A549 (cell line): ENCODE results near the gene LEMD1. TPM values are rescaled to one million over a fixed set of nuclear protein-coding genes. Genes with fewer than 3 reads are reported as not detected.

ENCODE experiments used
- ATAC-seq, 2 experiments: fragments of 200-7000 bp in 1 of 2; fragments of >200 bp in 1 of 2; cut with Nextera tagmentation in 1 of 2; cut with Tn5 transposase in 1 of 2; 3 replicates each; pipeline versions ENCODE4 v1.8.0 to v1.9.1; 2018 to 2020; ENCODE audit warnings: mild to moderate bottlenecking in 1 of 2, moderate library complexity in 1 of 2
- CTCF ChIA-PET: fragments of 300-600 bp; sonication (Branson Sonifier 250); formaldehyde crosslinking; extraction: SDS; loops from one replicate; lab custom pipeline; 2021; ENCODE audit warnings: antibody characterized with exemption, inconsistent platforms; lab: Yijun Ruan, JAX
- POLR2A ChIA-PET: fragments of 350-600 bp; formaldehyde crosslinking; extraction: SDS; loops from one replicate; lab custom pipeline; 2021; ENCODE audit warnings: antibody characterized with exemption, inconsistent platforms; lab: Yijun Ruan, JAX
- DNase-seq, 2 experiments: peaks; one replicate each; pipeline versions ENCODE4 v3.0.0 to v3.0.0-alpha.2; 2011 to 2016; ENCODE audit warnings: low read depth in 1 of 2, low spot score in 1 of 2
- FAIRE-seq: peaks from 2 replicates; lab custom pipeline; 2011; peaks lifted over from hg19 to GRCh38; lab: Jason Lieb, UNC
- H3K27ac ChIP-seq, 2 experiments: fragments of >200 bp; sonication (Bioruptor Twin); formaldehyde crosslinking; 3 replicates each; pipeline ENCODE4 v1.5.1; 2016 to 2017
- H3K4me1 ChIP-seq: fragments of >200 bp; sonication (Bioruptor Twin); formaldehyde crosslinking; 3 replicates; pipeline ENCODE4 v1.6.1; 2016
- H3K4me2 ChIP-seq: fragments of >200 bp; sonication (Bioruptor Twin); formaldehyde crosslinking; 3 replicates; pipeline ENCODE4 v1.6.1; 2016
- H3K4me3 ChIP-seq: fragments of >200 bp; sonication (Bioruptor Twin); formaldehyde crosslinking; 3 replicates; pipeline ENCODE4 v1.5.1; 2016
- H3K9me3 ChIP-seq: fragments of >200 bp; sonication (Bioruptor Twin); formaldehyde crosslinking; 3 replicates; pipeline ENCODE4 v1.6.1; 2016
- BCL3 ChIP-seq: fragments of >200 bp; sonication (Bioruptor Twin); formaldehyde crosslinking; IDR thresholded peaks from 3 replicates; pipeline ENCODE4 v1.6.1; 2016
- CHD2 ChIP-seq: fragments of 150-350 bp; IDR thresholded peaks from 2 replicates; pipeline ENCODE4 v1.6.1; 2014; ENCODE audit warnings: low read length; ENCODE audit not compliant: partially characterized antibody
- CTCF ChIP-seq: fragments of >200 bp; sonication (Bioruptor Twin); formaldehyde crosslinking; IDR thresholded peaks from 3 replicates; pipeline ENCODE4 v1.5.1; 2016
- E2F6 ChIP-seq: IDR thresholded peaks from 2 replicates; pipeline ENCODE4 v1.6.1; 2012; ENCODE audit warnings: low read depth, borderline replicate concordance
- EHF ChIP-seq: fragments of 250-450 bp; sonication (Bioruptor Pico); IDR thresholded peaks from 2 replicates; pipeline ENCODE4 v1.5.0; 2020; ENCODE audit warnings: mild to moderate bottlenecking
- FOSL2 ChIP-seq, 2 experiments: fragments of 450-650 bp in 1 of 2; fragments of >200 bp in 1 of 2; sonication (Bioruptor Twin) in 1 of 2; formaldehyde crosslinking; IDR thresholded peaks; 2 replicates each; pipeline versions ENCODE4 v1.5.0 to v1.6.1; 2016 to 2020; ENCODE audit warnings: mild to moderate bottlenecking in 1 of 2, moderate library complexity in 1 of 2
- FOXS1 ChIP-seq: fragments of 250-450 bp; sonication (Bioruptor Pico); IDR thresholded peaks from 2 replicates; pipeline ENCODE4 v1.5.0; 2020; ENCODE audit warnings: mild to moderate bottlenecking, moderate library complexity
- GATA3 ChIP-seq: IDR thresholded peaks from 2 replicates; pipeline ENCODE4 v1.6.1; 2012; ENCODE audit warnings: borderline replicate concordance
- HDAC2 ChIP-seq: fragments of 200-600 bp; sonication (generic); IDR thresholded peaks from 2 replicates; pipeline ENCODE4 v1.6.1; 2016
- HOXB13 ChIP-seq: fragments of 250-450 bp; sonication (Bioruptor Pico); IDR thresholded peaks from 2 replicates; pipeline ENCODE4 v1.5.0; 2020; ENCODE audit warnings: low read depth, mild to moderate bottlenecking, moderate library complexity
- JUN ChIP-seq, 2 experiments: fragments of >200 bp; sonication (Bioruptor Twin); formaldehyde crosslinking; IDR thresholded peaks; 2 replicates in 1 of 2; 3 replicates in 1 of 2; pipeline ENCODE4 v1.6.1; 2016 to 2017
- JUNB ChIP-seq: fragments of >200 bp; sonication (Bioruptor Twin); formaldehyde crosslinking; IDR thresholded peaks from 2 replicates; pipeline ENCODE4 v1.6.1; 2016
- KDM1A ChIP-seq: fragments of 200-600 bp; sonication (generic); IDR thresholded peaks from 2 replicates; pipeline ENCODE4 v1.6.1; 2016; ENCODE audit warnings: low read depth, mild to moderate bottlenecking
- MAZ ChIP-seq: fragments of 150-350 bp; IDR thresholded peaks from 2 replicates; pipeline ENCODE4 v1.6.1; 2014; ENCODE audit warnings: antibody characterized with exemption, low read depth, low read length, borderline replicate concordance
- PHF8 ChIP-seq: fragments of 200-600 bp; sonication (generic); IDR thresholded peaks from 2 replicates; pipeline ENCODE4 v1.6.1; 2016; ENCODE audit warnings: low read depth, mild to moderate bottlenecking, antibody characterized with exemption, moderate library complexity, borderline replicate concordance
- POLR2A ChIP-seq: IDR thresholded peaks from 2 replicates; pipeline ENCODE4 v1.6.1; 2012; ENCODE audit warnings: mild to moderate bottlenecking, low read length
- RCOR1 ChIP-seq: fragments of 150-350 bp; IDR thresholded peaks from 2 replicates; pipeline ENCODE4 v1.6.1; 2014; ENCODE audit warnings: antibody characterized with exemption, low read length, low read depth
- RFX5 ChIP-seq: fragments of 450-650 bp; IDR thresholded peaks from 2 replicates; pipeline ENCODE4 v1.7.1; 2014; ENCODE audit warnings: antibody characterized with exemption, mild to moderate bottlenecking, moderate library complexity
- TFCP2L1 ChIP-seq: fragments of 250-450 bp; sonication (Bioruptor Pico); IDR thresholded peaks from 2 replicates; pipeline ENCODE4 v1.5.0; 2021; ENCODE audit warnings: mild to moderate bottlenecking
- TP53 ChIP-seq: fragments of 250-450 bp; sonication (Bioruptor Pico); IDR thresholded peaks from 2 replicates; pipeline ENCODE4 v1.5.0; 2021; ENCODE audit warnings: mild to moderate bottlenecking, moderate library complexity
- USF2 ChIP-seq: fragments of 450-650 bp; IDR thresholded peaks from 2 replicates; pipeline ENCODE4 v1.6.1; 2014; ENCODE audit warnings: antibody characterized with exemption
- ZFP36 ChIP-seq: fragments of 450-650 bp; IDR thresholded peaks from 2 replicates; pipeline ENCODE4 v1.6.1; 2014; ENCODE audit warnings: borderline replicate concordance; ENCODE audit not compliant: partially characterized antibody
- ZNF302 ChIP-seq: fragments of 250-450 bp; sonication (Bioruptor Pico); IDR thresholded peaks from 2 replicates; pipeline ENCODE4 v1.9.0; 2021; ENCODE audit warnings: inconsistent platforms, mild to moderate bottlenecking, moderate library complexity
- WGBS: methylation state at CpG from one replicate; pipeline ENCODE4 v1.1.6; 2017; ENCODE audit errors: missing lambda C conversion rate; 5-methylcytosine and 5-hydroxymethylcytosine counted together
- polyA plus RNA-seq, 4 experiments: library from polyadenylated mRNA; depleted of rRNA in 3 of 4; stranded (reverse); fragments of >200 nt; fragmentation: RNase III in 1 of 4; extraction: RNeasy Plus Mini Kit Qiagen cat#74134 plus additional on column Dnase treatment in 1 of 4; gene quantifications; 2 replicates in 3 of 4; 3 replicates in 1 of 4; pipeline ENCODE4 v1.2.3, GENCODE V29; 2011 to 2017
- TF ChIP-seq, protein P1 (sequence below): fragments of 250-450 bp; sonication (Bioruptor Pico); IDR thresholded peaks from 2 replicates; pipeline ENCODE4 v1.5.0; 2021; ENCODE audit warnings: mild to moderate bottlenecking, moderate library complexity, borderline replicate concordance
- TF ChIP-seq, protein P2 (sequence below): fragments of 150-350 bp; IDR thresholded peaks from 2 replicates; pipeline ENCODE4 v1.6.1; 2014; ENCODE audit warnings: low read depth, mild to moderate bottlenecking, low read length
- TF ChIP-seq, protein P3 (sequence below): IDR thresholded peaks from 2 replicates; pipeline ENCODE4 v1.6.1; 2012

The LEMD1 gene
- polyA plus RNA-seq, 2 of the 4 experiments (the other 2 are of a cell fraction) = 0.14 to 0.18 TPM

GRCh38 chr1:205339197-205339702, 82.6 kb downstream of the LEMD1 start:
- H3K4me1 ChIP-seq = peaks cover 12% of the 10 kb centered on the region; the same call in 2 of the 3 replicates
- no peak overlapping the region for H3K27ac ChIP-seq
- H3K9me3 ChIP-seq = no peaks in the 10 kb centered on the region
- H3K4me2 ChIP-seq = no peak overlapping the region
- POLR2A ChIA-PET = no interaction called here
- 84% methylated on average over 21 of the region's 21 CpGs for WGBS
- TF ChIP-seq BCL3 = no peak
- TF ChIP-seq PHF8 = no peak
- no peak for TF ChIP-seq JUN (IDR thresholded peaks at IDR 0.05)
- no peak for TF ChIP-seq CTCF
- no peak for TF ChIP-seq E2F6
- TF ChIP-seq TP53 (CRISPR knock-in tag) = no peak
- TF ChIP-seq ZFP36 = no peak
- no peak for TF ChIP-seq CHD2
- no peak for TF ChIP-seq MAZ
- no peak for TF ChIP-seq KDM1A
- CTCF ChIA-PET = interaction anchor here (0.8 to 67.1 kb wide), 8 partner anchors 9 to 186 kb away, joined by 3 to 3627 read pairs (median 72); partner anchors contain the start of genes KLHDC8A and NUAK2
- no peak overlapping the region for H3K4me3 ChIP-seq
- FAIRE-seq (no peak), DNase-seq (no peak), ATAC-seq (no peak)

GRCh38 chr1:205338011-205338410, 83.8 kb downstream of the LEMD1 start:
- no peaks in the 10 kb centered on the region for H3K9me3 ChIP-seq
- WGBS = 63% methylated on average over 7 of the region's 7 CpGs
- H3K4me1 ChIP-seq = peaks cover 7% of the 10 kb centered on the region; the same call in 2 of the 3 replicates
- H3K4me3 ChIP-seq = no peak overlapping the region
- DNase-seq (no peak), ATAC-seq (no peak), FAIRE-seq (no peak)
- H3K27ac ChIP-seq = no peak overlapping the region
- ChIA-PET CTCF (interaction anchor here (0.9 to 67.1 kb wide), 8 partner anchors 10 to 187 kb away, joined by 3 to 3627 read pairs (median 72); partner anchors contain the start of genes KLHDC8A and NUAK2), POLR2A (no interaction called here)
- TF ChIP-seq GATA3 (no peak), FOXS1 (CRISPR knock-in tag) (no peak), HDAC2 (no peak), HOXB13 (CRISPR knock-in tag) (no peak), RCOR1 (no peak), ZNF302 (CRISPR knock-in tag) (no peak), FOSL2 (IDR thresholded peaks at IDR 0.05) (no peak), FOSL2 (CRISPR knock-in tag; IDR thresholded peaks at IDR 0.05) (no peak), TFCP2L1 (CRISPR knock-in tag) (no peak), USF2 (no peak), POLR2A (no peak), JUNB (no peak), EHF (CRISPR knock-in tag) (no peak), RFX5 (no peak)
- TF ChIP-seq, protein P1, sequence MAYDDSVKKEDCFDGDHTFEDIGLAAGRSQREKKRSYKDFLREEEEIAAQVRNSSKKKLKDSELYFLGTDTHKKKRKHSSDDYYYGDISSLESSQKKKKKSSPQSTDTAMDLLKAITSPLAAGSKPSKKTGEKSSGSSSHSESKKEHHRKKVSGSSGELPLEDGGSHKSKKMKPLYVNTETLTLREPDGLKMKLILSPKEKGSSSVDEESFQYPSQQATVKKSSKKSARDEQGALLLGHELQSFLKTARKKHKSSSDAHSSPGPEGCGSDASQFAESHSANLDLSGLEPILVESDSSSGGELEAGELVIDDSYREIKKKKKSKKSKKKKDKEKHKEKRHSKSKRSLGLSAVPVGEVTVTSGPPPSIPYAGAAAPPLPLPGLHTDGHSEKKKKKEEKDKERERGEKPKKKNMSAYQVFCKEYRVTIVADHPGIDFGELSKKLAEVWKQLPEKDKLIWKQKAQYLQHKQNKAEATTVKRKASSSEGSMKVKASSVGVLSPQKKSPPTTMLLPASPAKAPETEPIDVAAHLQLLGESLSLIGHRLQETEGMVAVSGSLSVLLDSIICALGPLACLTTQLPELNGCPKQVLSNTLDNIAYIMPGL (CRISPR knock-in tag) = no peak
- TF ChIP-seq, protein P2, sequence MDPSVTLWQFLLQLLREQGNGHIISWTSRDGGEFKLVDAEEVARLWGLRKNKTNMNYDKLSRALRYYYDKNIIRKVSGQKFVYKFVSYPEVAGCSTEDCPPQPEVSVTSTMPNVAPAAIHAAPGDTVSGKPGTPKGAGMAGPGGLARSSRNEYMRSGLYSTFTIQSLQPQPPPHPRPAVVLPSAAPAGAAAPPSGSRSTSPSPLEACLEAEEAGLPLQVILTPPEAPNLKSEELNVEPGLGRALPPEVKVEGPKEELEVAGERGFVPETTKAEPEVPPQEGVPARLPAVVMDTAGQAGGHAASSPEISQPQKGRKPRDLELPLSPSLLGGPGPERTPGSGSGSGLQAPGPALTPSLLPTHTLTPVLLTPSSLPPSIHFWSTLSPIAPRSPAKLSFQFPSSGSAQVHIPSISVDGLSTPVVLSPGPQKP = no peak
- TF ChIP-seq, protein P3, sequence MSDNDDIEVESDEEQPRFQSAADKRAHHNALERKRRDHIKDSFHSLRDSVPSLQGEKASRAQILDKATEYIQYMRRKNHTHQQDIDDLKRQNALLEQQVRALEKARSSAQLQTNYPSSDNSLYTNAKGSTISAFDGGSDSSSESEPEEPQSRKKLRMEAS = no peak
- no peak overlapping the region for H3K4me2 ChIP-seq
